ENCODE measurements around the gene TBC1D22B.
"Not testable (repeated sequence)": the region's sequence is repeated elsewhere in the genome, so short reads cannot be mapped to it uniquely, and the experiment has no call there.

TBC1D22B gene

DNA sequence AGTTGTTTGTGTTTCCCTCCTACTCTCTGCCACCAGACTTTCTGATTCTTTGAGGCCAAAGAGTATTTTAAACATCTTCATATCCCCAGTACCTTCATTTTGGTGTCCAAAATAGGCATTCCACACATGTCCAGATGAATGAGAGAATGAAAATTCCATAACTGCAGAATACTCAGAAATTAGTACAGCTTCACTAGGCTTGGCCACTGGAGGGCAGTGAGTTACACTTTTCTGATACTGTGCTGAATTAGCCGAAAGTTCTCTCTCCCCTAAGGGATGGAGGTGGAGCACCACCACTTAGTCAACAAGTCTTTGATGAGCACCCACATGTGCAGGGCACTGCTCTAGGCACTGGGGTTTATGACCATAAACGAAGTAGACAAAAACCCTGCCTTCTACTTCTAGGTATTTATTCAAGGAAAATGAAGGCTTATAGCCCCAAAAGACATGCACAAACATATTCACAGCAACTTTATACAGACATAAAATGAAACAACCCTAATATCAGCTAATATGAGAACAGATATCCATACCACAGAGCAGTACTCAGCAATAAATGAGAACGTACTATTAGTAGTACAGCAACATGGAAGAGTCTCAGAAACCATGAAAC lies 46.4 kb downstream of the TBC1D22B start:
- no peak overlapping the region for H3K27ac ChIP-seq (ENCODE audit: low read length)
- no peaks in the 10 kb centered on the region for H3K27me3 ChIP-seq (ENCODE audit: control insufficient read depth in 1 of 2, insufficient read depth in 2 of 2, low read length in 2 of 2)
- H3K4me3 ChIP-seq (ENCODE audit: low read length in 2 of 2), result no peak overlapping the region
- peaks cover 9% of the 10 kb centered on the region for H3K4me1 ChIP-seq (ENCODE audit: control insufficient read depth, insufficient read depth, low read length)
- H3K36me3 ChIP-seq (ENCODE audit: control insufficient read depth in 2 of 2, insufficient read depth in 2 of 2, low read length in 2 of 2), result peaks cover 11 to 21% of the 10 kb centered on the region in 2 donors
- no peak overlapping the region for H3K9ac ChIP-seq (ENCODE audit: low read length in 2 of 2)
- no peaks in the 10 kb centered on the region for H3K9me3 ChIP-seq (ENCODE audit: control insufficient read depth in 2 of 2, low read length in 2 of 2)

DNA sequence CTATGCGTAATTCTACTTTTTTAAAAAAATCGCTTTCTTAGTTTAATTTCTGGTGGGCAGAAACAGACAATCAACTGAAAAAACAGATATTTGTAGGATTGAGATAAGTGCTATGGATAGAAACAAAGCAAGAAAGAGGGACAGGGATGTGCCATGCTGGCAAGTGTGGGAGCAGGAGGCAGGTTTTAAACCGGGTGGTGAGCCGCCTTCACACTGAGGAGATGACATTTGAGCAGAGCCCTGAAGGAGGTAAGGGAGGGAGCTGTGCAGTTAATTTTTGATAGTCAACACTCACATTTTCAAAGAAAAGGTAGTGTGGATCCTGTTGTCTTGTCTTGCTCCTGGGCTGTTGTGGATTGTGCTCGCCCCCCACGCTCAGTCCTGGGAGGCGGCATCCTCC lies 47.2 kb downstream of the TBC1D22B start:
- Histone ChIP-seq H3K36me3 (ENCODE audit: control insufficient read depth in 2 of 2, insufficient read depth in 2 of 2, low read length in 2 of 2) (peaks cover 11 to 21% of the 10 kb centered on the region in 2 donors), H3K4me1 (ENCODE audit: control insufficient read depth, insufficient read depth, low read length) (peaks cover 12% of the 10 kb centered on the region), H3K27ac (ENCODE audit: low read length) (no peak overlapping the region), H3K9me3 (ENCODE audit: control insufficient read depth in 2 of 2, low read length in 2 of 2) (no peaks in the 10 kb centered on the region), H3K4me3 (ENCODE audit: low read length in 2 of 2) (no peak overlapping the region), H3K27me3 (ENCODE audit: control insufficient read depth in 1 of 2, insufficient read depth in 2 of 2, low read length in 2 of 2) (no peaks in the 10 kb centered on the region), H3K9ac (ENCODE audit: low read length in 2 of 2) (no peak overlapping the region)

DNA sequence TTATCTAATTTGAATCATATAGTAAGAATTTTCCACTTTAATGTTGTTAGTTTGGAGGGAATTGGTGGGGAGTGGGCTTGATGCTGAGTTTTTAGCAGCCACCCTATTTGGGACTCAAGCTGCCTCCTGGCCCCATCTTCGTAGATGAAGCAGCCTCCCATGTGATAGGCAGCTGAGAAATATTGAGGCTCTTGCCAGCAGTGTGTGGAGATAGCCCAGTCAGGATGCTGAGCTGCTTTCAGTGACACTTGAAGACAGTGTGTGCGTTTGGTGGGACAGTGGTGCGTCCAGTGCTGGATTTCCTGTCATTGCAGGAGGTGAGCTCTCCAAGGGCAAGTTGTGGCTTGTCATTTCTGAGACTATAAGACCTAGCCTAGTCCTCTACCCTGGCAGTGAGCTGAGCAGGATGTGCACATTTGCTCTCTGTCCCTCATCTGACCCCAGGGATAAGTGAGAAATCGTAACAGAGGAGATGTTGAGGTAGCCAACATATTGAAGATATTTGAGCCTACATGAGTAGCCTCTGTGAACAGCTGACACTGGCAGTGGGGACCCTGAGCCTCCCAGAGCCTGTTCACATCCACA lies 48.4 kb downstream of the TBC1D22B start:
- H3K9me3 ChIP-seq (ENCODE audit: control insufficient read depth in 2 of 2, low read length in 2 of 2), result no peaks in the 10 kb centered on the region
- H3K4me1 ChIP-seq (ENCODE audit: control insufficient read depth, insufficient read depth, low read length), result peaks cover 12% of the 10 kb centered on the region
- H3K9ac ChIP-seq (ENCODE audit: low read length in 2 of 2), result no peak overlapping the region
- H3K27ac ChIP-seq (ENCODE audit: low read length), result no peak overlapping the region
- no peaks in the 10 kb centered on the region for H3K27me3 ChIP-seq (ENCODE audit: control insufficient read depth in 1 of 2, insufficient read depth in 2 of 2, low read length in 2 of 2)
- H3K4me3 ChIP-seq (ENCODE audit: low read length in 2 of 2), result no peak overlapping the region
- H3K36me3 ChIP-seq (ENCODE audit: control insufficient read depth in 2 of 2, insufficient read depth in 2 of 2, low read length in 2 of 2), result peaks cover 11 to 21% of the 10 kb centered on the region in 2 donors

DNA sequence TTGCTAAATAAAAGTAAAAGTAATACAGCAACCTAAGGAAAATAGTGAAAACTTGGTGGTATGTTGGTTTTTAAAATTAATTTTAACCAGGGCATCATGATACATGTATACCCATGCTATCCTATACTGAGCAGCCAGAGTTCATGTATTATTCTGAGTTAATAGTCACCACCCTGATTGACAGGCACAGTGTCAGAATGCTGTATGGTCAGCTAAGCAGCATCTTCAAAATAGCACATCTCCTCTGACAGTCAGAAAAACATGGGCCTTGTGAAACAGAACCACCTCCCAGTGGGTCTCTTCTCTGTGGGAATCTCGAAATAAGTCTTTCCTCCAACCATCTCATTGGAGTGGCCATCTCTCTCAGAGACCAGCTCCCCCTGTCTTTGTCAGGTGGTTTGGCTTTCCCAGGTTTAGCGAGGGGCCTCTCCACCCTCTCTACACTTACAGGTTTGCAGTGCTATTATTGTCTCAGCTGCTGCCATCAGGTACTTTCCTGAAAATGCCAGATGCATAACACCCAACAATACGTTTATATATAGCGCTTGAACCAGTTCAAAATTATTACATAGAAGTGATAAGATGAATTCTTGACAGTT lies 49.2 kb downstream of the TBC1D22B start:
- Histone ChIP-seq H3K9me3 (ENCODE audit: control insufficient read depth in 2 of 2, low read length in 2 of 2) (no peaks in the 10 kb centered on the region), H3K36me3 (ENCODE audit: control insufficient read depth in 2 of 2, insufficient read depth in 2 of 2, low read length in 2 of 2) (peaks cover 10 to 18% of the 10 kb centered on the region in 2 donors), H3K9ac (ENCODE audit: low read length in 2 of 2) (no peak overlapping the region), H3K4me3 (ENCODE audit: low read length in 2 of 2) (no peak overlapping the region), H3K27me3 (ENCODE audit: control insufficient read depth in 1 of 2, insufficient read depth in 2 of 2, low read length in 2 of 2) (no peaks in the 10 kb centered on the region), H3K4me1 (ENCODE audit: control insufficient read depth, insufficient read depth, low read length) (peaks cover 12% of the 10 kb centered on the region), H3K27ac (ENCODE audit: low read length) (no peak overlapping the region)

DNA sequence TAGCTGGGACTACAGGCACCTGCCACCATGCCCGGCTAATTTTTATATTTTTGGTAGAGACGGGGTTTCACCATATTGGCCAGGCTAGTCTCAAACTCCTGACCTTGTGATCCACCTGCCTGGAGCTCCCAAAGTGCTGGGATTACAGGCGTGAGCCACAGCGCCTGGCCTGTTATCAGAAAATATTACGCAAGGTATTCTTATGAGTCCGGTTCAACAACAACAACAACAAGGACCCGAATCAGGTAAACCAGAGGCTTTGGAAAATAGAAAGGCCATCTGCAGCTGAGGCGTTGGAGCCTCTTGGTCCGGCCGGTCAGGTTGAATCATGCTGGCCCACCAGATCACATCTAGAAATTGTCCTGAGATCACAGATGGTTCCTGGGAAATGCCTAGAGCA lies 49.9 kb downstream of the TBC1D22B start:
- not testable (repeated sequence) for H3K27ac ChIP-seq (ENCODE audit: low read length); H3K9me3 ChIP-seq (ENCODE audit: control insufficient read depth in 2 of 2, low read length in 2 of 2); H3K9ac ChIP-seq (ENCODE audit: low read length in 2 of 2); H3K4me3 ChIP-seq (ENCODE audit: low read length in 2 of 2); H3K27me3 ChIP-seq (ENCODE audit: control insufficient read depth in 1 of 2, insufficient read depth in 2 of 2, low read length in 2 of 2)
- Histone ChIP-seq H3K36me3 (ENCODE audit: control insufficient read depth in 2 of 2, insufficient read depth in 2 of 2, low read length in 2 of 2) (peaks cover 8 to 14% of the 10 kb centered on the region in 2 donors), H3K4me1 (ENCODE audit: control insufficient read depth, insufficient read depth, low read length) (peaks cover 12% of the 10 kb centered on the region)

DNA sequence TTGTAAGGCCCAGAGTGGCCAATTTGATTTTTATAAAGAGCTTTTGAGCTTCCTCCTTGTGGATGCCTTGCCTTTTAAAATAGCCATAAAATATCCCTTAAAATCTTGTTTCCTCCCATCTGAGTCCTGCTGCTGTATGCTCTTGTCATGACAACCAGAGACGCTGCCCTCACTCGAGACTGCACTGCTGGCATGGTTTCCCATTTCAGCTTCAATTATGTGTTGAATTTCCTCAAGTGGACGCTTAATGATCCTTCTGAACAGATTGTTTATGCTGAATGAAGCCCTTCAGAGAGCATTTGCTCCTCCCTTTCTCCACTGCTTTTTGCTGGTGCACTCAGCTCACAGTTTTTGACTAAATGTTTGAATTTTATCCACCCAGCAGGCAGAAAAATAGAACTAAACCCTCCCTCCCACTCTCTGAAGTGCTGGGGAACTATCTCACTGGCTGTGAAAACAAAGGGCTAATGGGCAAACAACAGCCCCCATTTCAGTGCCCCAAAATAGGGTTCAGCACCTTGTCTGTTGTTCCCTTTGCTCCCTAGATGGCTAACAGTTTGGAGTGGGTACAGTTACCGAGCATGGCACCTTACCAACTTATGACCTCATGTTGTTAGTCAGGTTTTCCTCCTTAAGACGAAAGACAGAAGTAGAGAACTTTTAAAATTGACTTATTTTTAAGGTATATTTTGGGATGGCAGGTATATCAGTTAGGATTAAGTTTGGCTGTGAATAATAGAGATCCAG lies 50.7 kb downstream of the TBC1D22B start:
- peaks cover 12% of the 10 kb centered on the region for H3K4me1 ChIP-seq (ENCODE audit: control insufficient read depth, insufficient read depth, low read length)
- H3K9ac ChIP-seq (ENCODE audit: low read length in 2 of 2), result peak overlapping the region; percentile 20 to 47
- H3K9me3 ChIP-seq (ENCODE audit: control insufficient read depth in 2 of 2, low read length in 2 of 2), result no peaks in the 10 kb centered on the region
- H3K27me3 ChIP-seq (ENCODE audit: control insufficient read depth in 1 of 2, insufficient read depth in 2 of 2, low read length in 2 of 2), result no peaks in the 10 kb centered on the region
- H3K36me3 ChIP-seq (ENCODE audit: control insufficient read depth in 2 of 2, insufficient read depth in 2 of 2, low read length in 2 of 2), result peaks cover 2 to 12% of the 10 kb centered on the region in 2 donors
- peak overlapping the region in 1 of 2 donors; percentile 29 for H3K4me3 ChIP-seq (ENCODE audit: low read length in 2 of 2)
- peak overlapping the region; percentile 67 for H3K27ac ChIP-seq (ENCODE audit: low read length)

DNA sequence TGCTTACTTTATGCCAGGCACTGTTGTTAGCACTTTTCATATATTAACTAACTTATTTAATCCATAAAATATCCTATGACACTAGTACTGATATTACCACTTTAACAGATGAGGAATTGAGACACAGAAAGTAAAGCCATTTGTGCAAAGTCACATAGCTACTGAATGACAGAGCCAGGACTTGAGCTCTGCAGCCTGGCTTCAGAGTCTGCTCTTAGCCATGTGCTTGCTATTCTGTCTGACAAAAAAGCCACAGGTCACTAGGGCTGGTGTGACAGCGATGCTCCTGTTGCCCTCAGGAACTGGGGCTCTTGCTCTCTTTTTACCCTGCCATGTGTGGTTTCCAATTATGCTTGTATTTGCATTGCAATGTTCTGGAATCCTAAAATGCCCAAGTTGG lies 51.5 kb downstream of the TBC1D22B start:
- Histone ChIP-seq H3K4me1 (ENCODE audit: control insufficient read depth, insufficient read depth, low read length) (peaks cover 12% of the 10 kb centered on the region), H3K27ac (ENCODE audit: low read length) (peak overlapping the region; percentile 67), H3K27me3 (ENCODE audit: control insufficient read depth in 1 of 2, insufficient read depth in 2 of 2, low read length in 2 of 2) (no peaks in the 10 kb centered on the region), H3K36me3 (ENCODE audit: control insufficient read depth in 2 of 2, insufficient read depth in 2 of 2, low read length in 2 of 2) (peaks cover 4 to 17% of the 10 kb centered on the region in 2 donors), H3K4me3 (ENCODE audit: low read length in 2 of 2) (no peak overlapping the region), H3K9me3 (ENCODE audit: control insufficient read depth in 2 of 2, low read length in 2 of 2) (no peaks in the 10 kb centered on the region), H3K9ac (ENCODE audit: low read length in 2 of 2) (no peak overlapping the region)

DNA sequence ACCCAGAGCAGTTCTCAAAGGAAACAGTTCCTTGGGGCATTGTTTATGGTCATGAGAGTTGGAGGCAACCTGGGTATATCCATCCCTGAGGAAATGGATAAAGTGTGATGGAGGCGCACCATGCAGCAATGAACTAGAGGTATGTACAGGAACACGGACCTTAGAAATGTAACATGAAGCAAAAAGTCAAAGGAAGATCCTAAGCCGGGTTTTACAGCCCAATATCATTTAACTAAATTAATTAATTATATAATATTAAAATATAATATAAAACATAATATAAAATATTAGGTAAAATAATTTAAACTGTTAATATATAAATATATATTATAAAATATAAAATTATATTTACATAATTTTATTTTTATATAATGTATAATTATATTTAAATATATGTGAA lies 52.1 kb downstream of the TBC1D22B start:
- no peaks in the 10 kb centered on the region for H3K27me3 ChIP-seq (ENCODE audit: control insufficient read depth in 1 of 2, insufficient read depth in 2 of 2, low read length in 2 of 2)
- H3K4me1 ChIP-seq (ENCODE audit: control insufficient read depth, insufficient read depth, low read length), result peaks cover 12% of the 10 kb centered on the region
- H3K9me3 ChIP-seq (ENCODE audit: control insufficient read depth in 2 of 2, low read length in 2 of 2), result no peaks in the 10 kb centered on the region
- H3K27ac ChIP-seq (ENCODE audit: low read length), result no peak overlapping the region
- no peak overlapping the region for H3K4me3 ChIP-seq (ENCODE audit: low read length in 2 of 2)
- no peak overlapping the region for H3K9ac ChIP-seq (ENCODE audit: low read length in 2 of 2)
- peaks cover 8 to 23% of the 10 kb centered on the region in 2 donors for H3K36me3 ChIP-seq (ENCODE audit: control insufficient read depth in 2 of 2, insufficient read depth in 2 of 2, low read length in 2 of 2)

DNA sequence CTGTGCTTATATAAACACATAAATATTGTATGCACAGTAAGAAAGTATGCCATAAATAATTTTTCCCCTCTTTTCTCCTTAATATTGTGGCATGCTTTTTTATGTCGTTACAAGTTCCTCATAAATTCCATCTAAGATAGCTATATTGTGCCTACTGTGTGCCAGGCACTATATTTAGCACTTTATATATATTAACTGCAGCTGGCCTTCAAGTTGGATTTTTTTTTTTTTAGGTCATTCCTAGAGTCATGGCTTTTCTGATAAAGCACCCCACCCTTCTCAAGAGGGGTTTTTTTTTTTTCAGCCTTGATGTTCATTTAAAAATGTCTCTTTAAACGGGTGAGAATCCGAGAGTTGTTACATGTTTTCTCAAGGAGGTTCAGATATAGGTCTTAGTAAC lies 53.4 kb downstream of the TBC1D22B start:
- Histone ChIP-seq H3K36me3 (ENCODE audit: control insufficient read depth in 2 of 2, insufficient read depth in 2 of 2, low read length in 2 of 2) (peaks cover 17 to 28% of the 10 kb centered on the region in 2 donors), H3K9me3 (ENCODE audit: control insufficient read depth in 2 of 2, low read length in 2 of 2) (no peaks in the 10 kb centered on the region), H3K4me3 (ENCODE audit: low read length in 2 of 2) (no peak overlapping the region)

DNA sequence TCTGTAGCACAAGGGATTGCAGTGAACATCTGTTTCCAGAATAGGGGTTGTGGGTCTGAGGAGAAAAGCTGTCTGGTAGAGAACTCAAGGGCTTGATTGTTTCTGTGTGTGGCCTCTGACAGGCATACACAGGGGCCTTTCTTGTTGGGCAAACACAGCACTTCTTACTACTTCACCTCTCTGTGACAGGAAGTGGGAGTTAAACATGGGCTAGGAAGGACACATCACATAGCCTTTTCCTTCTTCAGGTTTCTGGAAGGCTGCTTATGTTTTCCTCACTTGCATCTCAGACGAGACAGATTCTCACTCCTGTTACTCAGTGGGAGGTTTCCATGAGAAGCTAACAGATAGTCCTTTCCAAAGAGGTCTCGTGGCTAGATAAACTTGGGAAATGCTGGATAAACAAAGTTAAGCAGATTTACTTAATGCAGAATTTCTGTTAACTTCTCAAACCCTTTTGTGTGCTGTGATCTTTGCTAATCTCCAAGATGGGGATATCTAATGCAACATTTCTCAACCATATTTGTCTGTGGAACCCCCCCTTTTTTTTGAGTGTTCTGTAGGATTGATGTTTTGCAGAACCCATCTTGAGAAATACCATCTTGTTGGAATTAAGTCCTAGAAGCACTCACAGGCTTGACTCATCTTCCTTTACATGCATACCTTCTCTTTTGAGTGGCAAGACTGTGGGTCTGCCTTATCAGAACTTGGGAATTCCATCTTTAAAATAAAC lies 54.3 kb downstream of the TBC1D22B start:
- H3K9me3 ChIP-seq (ENCODE audit: control insufficient read depth in 2 of 2, low read length in 2 of 2), result no peaks in the 10 kb centered on the region
- H3K9ac ChIP-seq (ENCODE audit: low read length in 2 of 2), result no peak overlapping the region
- H3K36me3 ChIP-seq (ENCODE audit: control insufficient read depth in 2 of 2, insufficient read depth in 2 of 2, low read length in 2 of 2), result peaks cover 25 to 37% of the 10 kb centered on the region in 2 donors
- no peaks in the 10 kb centered on the region for H3K27me3 ChIP-seq (ENCODE audit: control insufficient read depth in 1 of 2, insufficient read depth in 2 of 2, low read length in 2 of 2)
- no peak overlapping the region for H3K27ac ChIP-seq (ENCODE audit: low read length)
- no peak overlapping the region for H3K4me3 ChIP-seq (ENCODE audit: low read length in 2 of 2)
- peaks cover 12% of the 10 kb centered on the region for H3K4me1 ChIP-seq (ENCODE audit: control insufficient read depth, insufficient read depth, low read length)

More for the DNA sequence above, 53.4 kb downstream of the TBC1D22B start:
- Histone ChIP-seq H3K27me3 (ENCODE audit: control insufficient read depth in 1 of 2, insufficient read depth in 2 of 2, low read length in 2 of 2) (no peaks in the 10 kb centered on the region), H3K27ac (ENCODE audit: low read length) (no peak overlapping the region), H3K9ac (ENCODE audit: low read length in 2 of 2) (no peak overlapping the region), H3K4me1 (ENCODE audit: control insufficient read depth, insufficient read depth, low read length) (peaks cover 12% of the 10 kb centered on the region)
